Sigmoid colon (tissue), 4 donors: ENCODE data around the gene ADGRL2.

Experiments used
- CTCF ChIP-seq, 4 experiments: fragments of 450-650 bp in 3 of 4; fragments of 200-600 bp in 1 of 4; IDR thresholded peaks; one replicate each; pipeline ENCODE4 v1.5.1; 2016 to 2019; ENCODE audit warnings: antibody characterized with exemption in 4 of 4, mild to moderate bottlenecking in 3 of 4, moderate library complexity in 2 of 4
- EP300 ChIP-seq, 4 donors: sonication (generic); formaldehyde crosslinking; IDR thresholded peaks; one replicate each; pipeline ENCODE4 v1.6.1; 2017; ENCODE audit warnings: antibody characterized with exemption in 4 of 4
- POLR2A ChIP-seq, 2 donors: fragments of 450-650 bp; IDR thresholded peaks; one replicate each; pipeline ENCODE4 v1.6.1; 2016; ENCODE audit warnings: antibody characterized with exemption in 2 of 2, mild to moderate bottlenecking in 2 of 2, moderate library complexity in 2 of 2
- POLR2AphosphoS5 ChIP-seq, 4 donors: sonication (generic); formaldehyde crosslinking; IDR thresholded peaks; one replicate each; pipeline ENCODE4 v1.6.1; 2017; ENCODE audit warnings: antibody characterized with exemption in 4 of 4

- TF ChIP-seq CTCF (IDR thresholded peaks at IDR 0.05) (no peak), POLR2AphosphoS5 (IDR thresholded peaks at IDR 0.05) (no peak), POLR2A (IDR thresholded peaks at IDR 0.05) (no peak), EP300 (IDR thresholded peaks at IDR 0.05) (no peak)
These were observed 49.3 kb downstream of the ADGRL2 start for GRCh38 chr1:81850031-81850430.
